HG03066 (cell line): ENCODE data around the gene HSD17B8.
"Not testable (repeated sequence)": the region's sequence is repeated elsewhere in the genome, so short reads cannot be mapped to it uniquely, and the experiment has no call there.

Experiments
- ATAC-seq: cut with Tn5 transposase; IDR thresholded peaks from one replicate; pipeline ENCODE4 v1.9.1; 2021; ENCODE audit warnings: low read depth; ENCODE audit not compliant: unreplicated experiment

HSD17B8 gene

GRCh38 chr6:33204165-33204414 lies 365 bp upstream of the HSD17B8 start:
- no peak for ATAC-seq

- ATAC-seq = no peak
These were observed 954 bp downstream of the HSD17B8 start for GRCh38 chr6:33205191-33206026.

- ATAC-seq = no peak
These were observed 1.8 kb downstream of the HSD17B8 start for GRCh38 chr6:33206027-33206863.

GRCh38 chr6:33206864-33207551 lies 2.6 kb downstream of the HSD17B8 start:
- ATAC-seq = no peak

- ATAC-seq = no peak
These were observed 3.2 kb downstream of the HSD17B8 start for GRCh38 chr6:33207552-33208090.

- ATAC-seq = peak; percentile 48
These were observed 3.9 kb downstream of the HSD17B8 start, which contains the start of gene RING1 for GRCh38 chr6:33208091-33208967. Gene RING1, plus strand, starts transcription at chr6:33208500. Its CDS starts 323 bp downstream, at chr6:33208823.

GRCh38 chr6:33209856-33210255 lies 5.4 kb downstream of the HSD17B8 start:
- no peak for ATAC-seq

- ATAC-seq = no peak
These were observed 6.7 kb downstream of the HSD17B8 start for GRCh38 chr6:33211136-33211535.

GRCh38 chr6:33211666-33212422 lies 7.4 kb downstream of the HSD17B8 start:
- no peak for ATAC-seq

GRCh38 chr6:33212857-33213165 lies 8.4 kb downstream of the HSD17B8 start:
- no peak for ATAC-seq

GRCh38 chr6:33213166-33213988 lies 8.9 kb downstream of the HSD17B8 start:
- no peak for ATAC-seq

- ATAC-seq = no peak
These were observed 9.5 kb downstream of the HSD17B8 start for GRCh38 chr6:33213989-33214335.

- no peak for ATAC-seq
These were observed 11.0 kb downstream of the HSD17B8 start for GRCh38 chr6:33215271-33216116.

- no peak for ATAC-seq
These were observed 11.7 kb downstream of the HSD17B8 start for GRCh38 chr6:33216117-33216649.

- ATAC-seq = no peak
These were observed 12.8 kb downstream of the HSD17B8 start for GRCh38 chr6:33217246-33217645.

- ATAC-seq = no peak
These were observed 13.2 kb downstream of the HSD17B8 start for GRCh38 chr6:33217681-33218080.

GRCh38 chr6:33226503-33227120 lies 22.2 kb downstream of the HSD17B8 start:
- ATAC-seq = not testable (repeated sequence)
